22Rv1 (cell line): Measurements from ENCODE around the gene SELENOK.

Experiments
- H3K27ac ChIP-seq: fragments of 450-650 bp; 2 replicates; pipeline ENCODE4 v1.5.1; 2017
- CTCF ChIP-seq: fragments of 450-650 bp; IDR thresholded peaks from 2 replicates; pipeline ENCODE4 v1.5.1; 2017; ENCODE audit warnings: mild to moderate bottlenecking
- ZFX ChIP-seq: fragments of 450-650 bp; IDR thresholded peaks from 2 replicates; pipeline ENCODE4 v1.6.1; 2017; ENCODE audit warnings: antibody characterized with exemption, borderline replicate concordance

Gene SELENOK

GRCh38 chr3:53884623-53885022, 7.0 kb downstream of the SELENOK start:
- no peak overlapping the region for H3K27ac ChIP-seq
- TF ChIP-seq CTCF (no peak), ZFX (no peak)

- no peak overlapping the region for H3K27ac ChIP-seq
- no peak for TF ChIP-seq CTCF
- no peak for TF ChIP-seq ZFX
These were observed 8.7 kb downstream of the SELENOK start for GRCh38 chr3:53883008-53883407.

GRCh38 chr3:53881691-53882593, 9.7 kb downstream of the SELENOK start, which contains the start of gene ACTR8:
Gene ACTR8, minus strand, starts transcription at chr3:53882152. Its CDS starts 51 bp downstream, at chr3:53882101.
- 0 out of 2 replicates have a peak, but pooled peaks have one; percentile 11 for TF ChIP-seq CTCF
- no peak for TF ChIP-seq ZFX

GRCh38 chr3:53880396-53881345, 11.0 kb downstream of the SELENOK start:
- no peak for TF ChIP-seq CTCF
- TF ChIP-seq ZFX: no peak
- peak overlapping the region; percentile 71 for H3K27ac ChIP-seq

More at GRCh38 chr3:53881691-53882593, 9.7 kb downstream of the SELENOK start, which contains the start of gene ACTR8:
- peak within 1 kb of the TSS; percentile 71 for H3K27ac ChIP-seq

- no peak overlapping the region for H3K27ac ChIP-seq
- no peak for TF ChIP-seq CTCF
- TF ChIP-seq ZFX: no peak
These were observed 25.7 kb downstream of the SELENOK start for GRCh38 chr3:53865732-53866499.

GRCh38 chr3:53863145-53863544, 28.5 kb downstream of the SELENOK start:
- no peak overlapping the region for H3K27ac ChIP-seq
- no peak for TF ChIP-seq CTCF
- TF ChIP-seq ZFX: no peak
